ENCODE results near the gene MAD1L1. TPM values are rescaled to one million over a fixed set of nuclear protein-coding genes. Genes with fewer than 3 reads are reported as not detected.

MAD1L1 gene
- total and polyA plus RNA-seq, 2 of the 13 experiments (the other 11 are each of a cell fraction or from before 2014, with no cell fraction given): 17.4 to 64.7 TPM

DNA sequence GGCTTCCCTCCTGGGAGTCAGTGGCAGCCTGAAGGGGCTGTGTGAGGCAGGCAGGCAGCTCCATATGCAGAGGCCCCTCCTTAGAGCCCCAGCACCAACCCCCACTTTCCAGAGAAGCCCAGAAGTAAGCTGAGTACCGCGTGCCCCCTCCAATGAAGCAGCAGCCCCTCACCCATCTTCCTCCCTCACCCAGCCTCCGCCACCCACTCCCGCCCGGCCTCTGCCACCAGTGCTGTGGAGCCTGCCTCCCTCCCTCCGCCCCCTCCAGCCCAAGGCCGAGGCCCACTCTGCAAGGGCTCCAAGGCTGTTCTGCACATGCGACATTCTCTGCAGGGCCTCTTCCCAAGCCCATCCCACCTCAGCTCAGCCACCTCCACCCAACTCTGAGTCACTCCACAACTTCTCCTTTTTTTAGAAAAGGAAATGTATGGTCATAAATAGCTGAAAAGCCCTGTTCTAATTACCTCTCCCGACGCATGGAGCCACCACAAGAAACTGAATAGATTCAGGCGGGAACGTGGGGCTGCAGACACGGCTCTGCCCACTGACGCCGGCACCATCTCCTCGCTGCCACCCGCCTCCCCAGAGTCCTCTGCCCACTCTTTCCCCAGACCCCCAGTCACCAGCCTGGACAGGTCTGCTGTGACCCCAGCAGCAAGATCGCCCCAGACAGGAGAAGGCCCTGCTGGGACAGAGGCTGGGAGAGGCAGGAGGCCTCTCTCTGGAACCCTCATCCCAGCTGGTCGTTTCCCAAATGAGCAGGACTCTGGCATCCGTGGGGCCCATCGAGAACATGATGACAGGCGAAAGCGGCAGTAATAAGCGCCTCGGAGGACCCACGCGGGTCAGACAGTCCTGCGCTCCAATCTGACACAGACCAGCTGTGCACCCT, 213.9 kb downstream of the MAD1L1 start (continued):
- TF ChIP-seq JUN (CRISPR knock-in tag; IDR thresholded peaks at IDR 0.05): no peak
- no peak for TF ChIP-seq ZNF781 (CRISPR knock-in tag; IDR thresholded peaks at IDR 0.05; ENCODE audit: borderline replicate concordance, not compliant biosample characterization)
- no peak for TF ChIP-seq ZNF235 (CRISPR knock-in tag; IDR thresholded peaks at IDR 0.05; ENCODE audit: borderline replicate concordance)
- TF ChIP-seq MED13 (CRISPR knock-in tag; IDR thresholded peaks at IDR 0.05): no peak
- no peak for TF ChIP-seq ZNF841 (CRISPR knock-in tag; IDR thresholded peaks at IDR 0.05; ENCODE audit: borderline replicate concordance)
- TF ChIP-seq, protein P1, sequence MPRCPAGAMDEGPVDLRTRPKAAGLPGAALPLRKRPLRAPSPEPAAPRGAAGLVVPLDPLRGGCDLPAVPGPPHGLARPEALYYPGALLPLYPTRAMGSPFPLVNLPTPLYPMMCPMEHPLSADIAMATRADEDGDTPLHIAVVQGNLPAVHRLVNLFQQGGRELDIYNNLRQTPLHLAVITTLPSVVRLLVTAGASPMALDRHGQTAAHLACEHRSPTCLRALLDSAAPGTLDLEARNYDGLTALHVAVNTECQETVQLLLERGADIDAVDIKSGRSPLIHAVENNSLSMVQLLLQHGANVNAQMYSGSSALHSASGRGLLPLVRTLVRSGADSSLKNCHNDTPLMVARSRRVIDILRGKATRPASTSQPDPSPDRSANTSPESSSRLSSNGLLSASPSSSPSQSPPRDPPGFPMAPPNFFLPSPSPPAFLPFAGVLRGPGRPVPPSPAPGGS (CRISPR knock-in tag; IDR thresholded peaks at IDR 0.05): no peak
- 0 out of 2 replicates have a peak, but pooled peaks have one; percentile 3 for TF ChIP-seq HDAC1 (CRISPR knock-in tag; IDR thresholded peaks at IDR 0.05)
- TF ChIP-seq, protein P2, sequence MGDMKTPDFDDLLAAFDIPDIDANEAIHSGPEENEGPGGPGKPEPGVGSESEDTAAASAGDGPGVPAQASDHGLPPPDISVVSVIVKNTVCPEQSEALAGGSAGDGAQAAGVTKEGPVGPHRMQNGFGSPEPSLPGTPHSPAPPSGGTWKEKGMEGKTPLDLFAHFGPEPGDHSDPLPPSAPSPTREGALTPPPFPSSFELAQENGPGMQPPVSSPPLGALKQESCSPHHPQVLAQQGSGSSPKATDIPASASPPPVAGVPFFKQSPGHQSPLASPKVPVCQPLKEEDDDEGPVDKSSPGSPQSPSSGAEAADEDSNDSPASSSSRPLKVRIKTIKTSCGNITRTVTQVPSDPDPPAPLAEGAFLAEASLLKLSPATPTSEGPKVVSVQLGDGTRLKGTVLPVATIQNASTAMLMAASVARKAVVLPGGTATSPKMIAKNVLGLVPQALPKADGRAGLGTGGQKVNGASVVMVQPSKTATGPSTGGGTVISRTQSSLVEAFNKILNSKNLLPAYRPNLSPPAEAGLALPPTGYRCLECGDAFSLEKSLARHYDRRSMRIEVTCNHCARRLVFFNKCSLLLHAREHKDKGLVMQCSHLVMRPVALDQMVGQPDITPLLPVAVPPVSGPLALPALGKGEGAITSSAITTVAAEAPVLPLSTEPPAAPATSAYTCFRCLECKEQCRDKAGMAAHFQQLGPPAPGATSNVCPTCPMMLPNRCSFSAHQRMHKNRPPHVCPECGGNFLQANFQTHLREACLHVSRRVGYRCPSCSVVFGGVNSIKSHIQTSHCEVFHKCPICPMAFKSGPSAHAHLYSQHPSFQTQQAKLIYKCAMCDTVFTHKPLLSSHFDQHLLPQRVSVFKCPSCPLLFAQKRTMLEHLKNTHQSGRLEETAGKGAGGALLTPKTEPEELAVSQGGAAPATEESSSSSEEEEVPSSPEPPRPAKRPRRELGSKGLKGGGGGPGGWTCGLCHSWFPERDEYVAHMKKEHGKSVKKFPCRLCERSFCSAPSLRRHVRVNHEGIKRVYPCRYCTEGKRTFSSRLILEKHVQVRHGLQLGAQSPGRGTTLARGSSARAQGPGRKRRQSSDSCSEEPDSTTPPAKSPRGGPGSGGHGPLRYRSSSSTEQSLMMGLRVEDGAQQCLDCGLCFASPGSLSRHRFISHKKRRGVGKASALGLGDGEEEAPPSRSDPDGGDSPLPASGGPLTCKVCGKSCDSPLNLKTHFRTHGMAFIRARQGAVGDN (CRISPR knock-in tag; IDR thresholded peaks at IDR 0.05): peak; percentile 2; the same call in 1 of the 2 replicates
- TF ChIP-seq SIX4 (CRISPR knock-in tag; IDR thresholded peaks at IDR 0.05): no peak
- TF ChIP-seq TCF12 (IDR thresholded peaks at IDR 0.05): no peak
- 0 out of 2 replicates have a peak, but pooled peaks have one; percentile 5 for TF ChIP-seq TCF12 (CRISPR knock-in tag; IDR thresholded peaks at IDR 0.05)
- TF ChIP-seq EEA1 (CRISPR knock-in tag; IDR thresholded peaks at IDR 0.05; ENCODE audit: borderline replicate concordance): peak; percentile 14; the same call in 1 of the 2 replicates
- TF ChIP-seq ZNF567 (CRISPR knock-in tag; IDR thresholded peaks at IDR 0.05; ENCODE audit: borderline replicate concordance): no peak
- TF ChIP-seq ARHGAP35 (CRISPR knock-in tag; IDR thresholded peaks at IDR 0.05; ENCODE audit: borderline replicate concordance): no peak
- no peak for TF ChIP-seq ZBTB7B (CRISPR knock-in tag; IDR thresholded peaks at IDR 0.05)
- no peak for TF ChIP-seq ZFP1 (CRISPR knock-in tag; IDR thresholded peaks at IDR 0.05)
- TF ChIP-seq ZNF274 (CRISPR knock-in tag; IDR thresholded peaks at IDR 0.05): no peak
- 0 out of 2 replicates have a peak, but pooled peaks have one; percentile 10 for TF ChIP-seq ZNF468 (CRISPR knock-in tag; IDR thresholded peaks at IDR 0.05)
- no peak for TF ChIP-seq KDM3A (CRISPR knock-in tag; IDR thresholded peaks at IDR 0.05; ENCODE audit: low read depth)

Measured in HepG2 (cell line).